ENCODE results near the gene LRRC40. TPM values are rescaled to one million over a fixed set of nuclear protein-coding genes. Genes with fewer than 3 reads are reported as not detected.
"Not testable (repeated sequence)": the region's sequence is repeated elsewhere in the genome, so short reads cannot be mapped to it uniquely, and the experiment has no call there.

The LRRC40 gene
- total RNA-seq, 2 donors from 2014 or later: 22.5 to 29.0 TPM

DNA sequence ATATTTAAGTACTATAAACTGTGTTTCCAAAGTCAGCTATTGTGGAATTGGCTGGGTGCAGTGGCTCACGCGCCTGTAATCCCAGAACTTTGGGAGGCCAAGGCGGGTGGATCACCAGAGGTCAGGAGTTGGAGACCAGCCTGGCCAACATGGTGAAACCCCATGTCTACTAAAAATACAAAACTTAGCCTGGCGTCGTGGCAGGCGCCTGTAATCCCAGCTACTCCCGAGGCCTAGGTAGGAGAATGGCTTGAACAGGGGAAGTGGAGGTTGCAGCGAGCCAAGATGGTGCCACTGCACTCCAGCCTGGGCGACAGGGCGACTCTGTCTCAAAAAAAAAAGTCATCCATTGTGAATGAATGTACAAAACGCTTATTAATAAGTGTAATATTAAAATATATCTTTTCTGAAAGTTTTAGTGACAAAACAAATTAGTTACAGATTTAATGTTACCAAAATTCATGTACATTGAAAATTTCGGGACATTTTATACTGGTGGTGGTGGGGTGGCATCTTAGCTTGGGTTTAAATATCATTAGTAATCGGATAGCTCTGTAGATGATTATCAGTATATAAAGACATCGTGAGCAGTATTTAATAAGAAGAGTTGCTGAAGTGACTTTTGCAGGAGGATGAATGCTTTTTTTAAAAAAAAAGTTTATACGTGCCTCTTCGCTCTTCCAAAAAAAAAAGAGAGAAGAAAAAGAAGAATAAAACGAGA lies 15.3 kb upstream of the LRRC40 start:
- Mint-ChIP-seq H3K36me3 (ENCODE audit: insufficient read depth in 2 of 2) (peaks cover 3 to 33% of the 10 kb centered on the region in 2 donors), H3K27me3 (ENCODE audit: low read depth) (no peaks in the 10 kb centered on the region), H3K4me1 (ENCODE audit: low read depth) (peaks cover 59% of the 10 kb centered on the region), H3K4me3 (peak overlapping the region; percentile 94 to 99), H3K27ac (peak overlapping the region; percentile 100), H3K9me3 (no peaks in the 10 kb centered on the region)
- ATAC-seq (replicated peaks in 1 of 2) (no peak), DNase-seq (no peak)

- Mint-ChIP-seq H3K4me3 (peak overlapping the region; percentile 33 to 83), H3K9me3 (no peaks in the 10 kb centered on the region), H3K36me3 (ENCODE audit: insufficient read depth in 2 of 2) (peaks cover 3 to 35% of the 10 kb centered on the region in 2 donors), H3K4me1 (ENCODE audit: low read depth) (peaks cover 59% of the 10 kb centered on the region), H3K27me3 (ENCODE audit: low read depth) (no peaks in the 10 kb centered on the region), H3K27ac (peak overlapping the region; percentile 94)
- ATAC-seq (replicated peaks in 1 of 2): no peak
- DNase-seq: no peak
Observed at GRCh38 chr1:70220015-70220414, 14.6 kb upstream of the LRRC40 start.

- Mint-ChIP-seq H3K4me1 (ENCODE audit: low read depth) (peaks cover 63% of the 10 kb centered on the region), H3K36me3 (ENCODE audit: insufficient read depth in 2 of 2) (peaks cover 2 to 11% of the 10 kb centered on the region in 2 donors), H3K27ac (peak overlapping the region; percentile 75), H3K9me3 (no peaks in the 10 kb centered on the region), H3K27me3 (ENCODE audit: low read depth) (no peaks in the 10 kb centered on the region), H3K4me3 (peak overlapping the region in 1 of 2 donors; percentile 39)
- no peak for ATAC-seq (replicated peaks in 1 of 2)
- DNase-seq: no peak
Observed at GRCh38 chr1:70211541-70211940, 6.2 kb upstream of the LRRC40 start.

DNA sequence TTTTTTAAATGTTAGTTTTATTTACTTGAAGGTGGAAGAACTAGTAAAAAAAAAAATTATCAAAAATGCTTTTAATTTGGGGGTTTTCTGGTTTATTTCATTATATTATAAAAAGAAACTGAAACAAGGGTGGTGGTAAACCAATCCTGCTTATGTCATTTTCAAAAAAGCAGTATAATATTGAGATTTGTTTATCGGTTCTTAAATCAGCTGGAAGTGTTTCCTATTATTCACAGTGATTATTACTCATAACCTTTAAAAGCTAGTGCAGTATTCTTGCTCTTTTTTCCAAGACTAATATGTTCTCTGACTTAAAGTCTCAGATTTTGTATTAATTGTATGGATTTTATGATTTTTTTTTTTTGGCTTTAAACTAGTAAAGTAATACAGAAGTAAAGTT lies 5.4 kb upstream of the LRRC40 start:
- Mint-ChIP-seq H3K36me3 (ENCODE audit: insufficient read depth in 2 of 2) (peaks cover 2 to 11% of the 10 kb centered on the region in 2 donors), H3K27ac (no peak overlapping the region), H3K4me1 (ENCODE audit: low read depth) (peaks cover 56% of the 10 kb centered on the region), H3K9me3 (no peaks in the 10 kb centered on the region), H3K27me3 (ENCODE audit: low read depth) (no peaks in the 10 kb centered on the region), H3K4me3 (no peak overlapping the region)
- DNase-seq: no peak
- ATAC-seq (replicated peaks in 1 of 2): peak in 1 of 2 donors; percentile 53

GRCh38 chr1:70208292-70208691 lies 2.9 kb upstream of the LRRC40 start:
- DNase-seq (no peak), ATAC-seq (replicated peaks in 1 of 2) (no peak)
- peak overlapping the region; percentile 40 to 58 for H3K4me3 Mint-ChIP-seq
- peaks cover 70% of the 10 kb centered on the region for H3K4me1 Mint-ChIP-seq (ENCODE audit: low read depth)
- H3K9me3 Mint-ChIP-seq: no peaks in the 10 kb centered on the region
- no peaks in the 10 kb centered on the region for H3K27me3 Mint-ChIP-seq (ENCODE audit: low read depth)
- H3K27ac Mint-ChIP-seq: peak overlapping the region; percentile 99
- H3K36me3 Mint-ChIP-seq (ENCODE audit: insufficient read depth in 2 of 2): peaks cover 5 to 11% of the 10 kb centered on the region in 2 donors

DNA sequence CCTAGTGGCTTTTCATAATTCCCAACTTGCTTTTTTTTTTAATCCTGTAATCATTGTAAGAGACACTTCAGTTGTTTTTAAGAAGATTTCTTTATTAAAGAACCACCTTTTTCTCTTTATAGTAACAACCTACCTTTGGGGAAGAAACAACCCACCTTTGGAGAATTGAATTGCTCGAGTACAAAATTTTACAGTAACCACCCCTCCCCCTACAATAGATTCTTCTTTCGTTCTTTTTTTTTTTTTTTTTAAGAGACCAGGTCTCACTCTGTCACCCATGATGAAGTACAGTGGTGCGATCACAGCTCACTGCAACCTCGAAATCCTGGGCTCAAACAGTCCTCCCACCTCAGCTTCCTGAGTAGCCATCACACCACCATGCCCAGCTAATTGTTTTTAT lies 2.1 kb upstream of the LRRC40 start:
- Mint-ChIP-seq H3K27ac (peak overlapping the region; percentile 99), H3K4me1 (ENCODE audit: low read depth) (peaks cover 69% of the 10 kb centered on the region), H3K27me3 (ENCODE audit: low read depth) (no peaks in the 10 kb centered on the region), H3K4me3 (peak overlapping the region; percentile 96 to 99), H3K36me3 (ENCODE audit: insufficient read depth in 2 of 2) (peaks cover 5 to 11% of the 10 kb centered on the region in 2 donors), H3K9me3 (no peaks in the 10 kb centered on the region)
- ATAC-seq (replicated peaks in 1 of 2) (no peak), DNase-seq (no peak)

DNA sequence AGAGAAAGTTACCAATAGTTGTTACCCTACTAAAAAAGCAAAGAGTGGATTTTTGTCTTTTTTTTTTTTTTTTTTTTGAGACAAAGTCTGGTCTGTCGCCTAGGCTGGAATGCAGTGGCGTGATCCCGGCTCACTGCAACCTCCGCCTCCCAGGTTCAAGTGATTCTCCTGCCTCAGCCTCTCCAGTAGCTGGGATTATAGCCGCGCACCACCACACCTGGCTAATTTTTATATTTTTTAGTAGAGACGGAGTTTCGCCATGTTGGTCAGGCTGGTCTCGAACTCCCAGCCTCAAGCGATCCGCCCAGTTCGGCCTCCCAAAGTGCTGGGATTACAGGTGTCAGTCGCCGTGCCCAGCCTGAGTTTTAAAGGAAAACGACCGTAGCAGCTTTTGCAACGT lies 1.5 kb upstream of the LRRC40 start:
- H3K27ac Mint-ChIP-seq: peak overlapping the region; percentile 99
- H3K4me1 Mint-ChIP-seq (ENCODE audit: low read depth): peaks cover 73% of the 10 kb centered on the region
- not testable (repeated sequence) for H3K27me3 Mint-ChIP-seq (ENCODE audit: low read depth); DNase-seq; H3K9me3 Mint-ChIP-seq; ATAC-seq (replicated peaks in 1 of 2)
- H3K4me3 Mint-ChIP-seq: peak overlapping the region; percentile 96 to 99
- peaks cover 5 to 11% of the 10 kb centered on the region in 2 donors for H3K36me3 Mint-ChIP-seq (ENCODE audit: insufficient read depth in 2 of 2)

- ATAC-seq (replicated peaks in 1 of 2): no peak
- Mint-ChIP-seq H3K36me3 (ENCODE audit: insufficient read depth in 2 of 2) (peaks cover 5 to 13% of the 10 kb centered on the region in 2 donors), H3K27ac (peak overlapping the region; percentile 99), H3K27me3 (ENCODE audit: low read depth) (no peaks in the 10 kb centered on the region), H3K9me3 (no peaks in the 10 kb centered on the region), H3K4me3 (peak overlapping the region; percentile 96 to 99), H3K4me1 (ENCODE audit: low read depth) (peaks cover 64% of the 10 kb centered on the region)
- no peak for DNase-seq
Observed at GRCh38 chr1:70205071-70205433, 327 bp downstream of the LRRC40 start.

DNA sequence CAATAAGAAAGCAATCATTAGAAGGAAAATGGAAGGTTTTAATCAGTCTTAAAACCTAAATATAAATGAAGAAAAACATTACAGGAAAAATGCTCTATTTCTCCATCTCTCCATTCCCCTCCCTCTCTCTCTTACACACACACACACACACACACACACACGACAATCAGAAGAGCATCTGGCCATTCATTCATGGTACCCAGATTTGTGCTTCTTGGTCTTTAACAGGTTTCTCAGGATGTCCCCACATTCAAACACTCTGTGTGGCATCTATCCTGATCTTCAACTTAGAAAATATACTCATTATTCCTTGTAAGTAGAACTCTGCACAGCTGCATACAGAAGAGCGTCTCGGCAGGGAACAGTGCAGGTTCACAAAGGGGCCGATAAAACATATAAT lies 779 bp downstream of the LRRC40 start:
- H3K4me1 Mint-ChIP-seq (ENCODE audit: low read depth): peaks cover 60% of the 10 kb centered on the region
- H3K9me3 Mint-ChIP-seq: no peaks in the 10 kb centered on the region
- no peaks in the 10 kb centered on the region for H3K27me3 Mint-ChIP-seq (ENCODE audit: low read depth)
- no peak for ATAC-seq (replicated peaks in 1 of 2)
- peak overlapping the region; percentile 96 to 99 for H3K4me3 Mint-ChIP-seq
- DNase-seq: no peak
- H3K27ac Mint-ChIP-seq: peak overlapping the region; percentile 99
- peaks cover 5 to 13% of the 10 kb centered on the region in 2 donors for H3K36me3 Mint-ChIP-seq (ENCODE audit: insufficient read depth in 2 of 2)

- Mint-ChIP-seq H3K9me3 (no peaks in the 10 kb centered on the region), H3K27me3 (ENCODE audit: low read depth) (no peaks in the 10 kb centered on the region), H3K4me3 (peak overlapping the region; percentile 96 to 99), H3K27ac (peak overlapping the region; percentile 99), H3K36me3 (ENCODE audit: insufficient read depth in 2 of 2) (peaks cover 5 to 13% of the 10 kb centered on the region in 2 donors), H3K4me1 (ENCODE audit: low read depth) (peaks cover 55% of the 10 kb centered on the region)
- DNase-seq: no peak
- no peak for ATAC-seq (replicated peaks in 1 of 2)
Observed at GRCh38 chr1:70204139-70204538, 1.2 kb downstream of the LRRC40 start.

DNA sequence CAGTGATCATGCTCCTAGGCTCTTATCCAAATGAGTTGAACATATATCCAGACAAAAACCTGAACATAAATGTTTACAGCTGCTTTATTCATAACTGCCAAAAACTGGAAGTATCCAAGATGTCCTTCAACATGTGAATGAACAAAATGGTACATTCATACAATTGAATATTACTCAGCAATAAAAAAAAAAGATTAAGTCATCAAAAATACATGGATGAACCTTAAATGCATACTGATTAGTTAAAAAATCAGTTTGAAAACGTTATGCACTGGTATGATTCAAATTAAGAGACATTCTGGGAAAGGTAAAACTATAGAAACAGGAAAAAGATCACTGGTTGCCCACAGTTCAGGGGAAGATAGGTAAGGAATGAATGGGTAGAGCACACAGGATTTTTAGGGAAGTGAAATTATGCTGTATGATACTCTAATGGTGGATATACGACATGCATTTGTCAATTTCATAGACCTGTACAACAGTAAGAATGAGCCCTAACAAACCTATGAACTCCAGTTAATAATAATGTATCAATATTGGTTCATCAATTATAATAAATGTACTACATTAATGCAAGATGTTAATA lies 3.1 kb downstream of the LRRC40 start:
- ATAC-seq (replicated peaks in 1 of 2) (no peak), DNase-seq (no peak)
- Mint-ChIP-seq H3K4me3 (peak overlapping the region in 1 of 2 donors; percentile 14), H3K36me3 (ENCODE audit: insufficient read depth in 2 of 2) (peaks cover 3 to 4% of the 10 kb centered on the region in 2 donors), H3K27me3 (ENCODE audit: low read depth) (no peaks in the 10 kb centered on the region), H3K9me3 (no peaks in the 10 kb centered on the region), H3K4me1 (ENCODE audit: low read depth) (peaks cover 40% of the 10 kb centered on the region), H3K27ac (no peak overlapping the region)

DNA sequence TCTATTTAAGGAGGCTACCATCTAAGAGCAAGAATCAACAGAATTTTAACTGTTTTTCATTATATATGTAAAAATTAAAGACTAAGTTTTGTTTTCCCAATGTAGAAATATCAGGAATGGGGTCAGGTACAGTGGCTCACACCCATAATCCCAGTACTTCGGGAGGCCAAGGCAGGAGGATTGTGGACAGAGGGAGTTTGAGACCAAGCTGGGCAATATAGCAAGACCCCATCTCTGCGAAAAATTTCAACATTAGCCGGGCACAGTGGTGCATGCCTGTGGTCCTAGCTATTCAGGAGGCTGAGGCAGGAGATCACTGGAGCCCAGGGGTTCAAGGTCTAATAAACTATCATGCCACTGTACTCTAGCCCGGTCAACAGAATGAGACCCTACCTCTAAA lies 5.3 kb downstream of the LRRC40 start:
- H3K4me3 Mint-ChIP-seq: no peak overlapping the region
- H3K27ac Mint-ChIP-seq: no peak overlapping the region
- no peak for ATAC-seq (replicated peaks in 1 of 2)
- no peak for DNase-seq
- H3K27me3 Mint-ChIP-seq (ENCODE audit: low read depth): no peaks in the 10 kb centered on the region
- H3K9me3 Mint-ChIP-seq: no peaks in the 10 kb centered on the region
- H3K4me1 Mint-ChIP-seq (ENCODE audit: low read depth): peaks cover 34% of the 10 kb centered on the region
- peaks cover 0 to 2% of the 10 kb centered on the region in 2 donors for H3K36me3 Mint-ChIP-seq (ENCODE audit: insufficient read depth in 2 of 2)

DNA sequence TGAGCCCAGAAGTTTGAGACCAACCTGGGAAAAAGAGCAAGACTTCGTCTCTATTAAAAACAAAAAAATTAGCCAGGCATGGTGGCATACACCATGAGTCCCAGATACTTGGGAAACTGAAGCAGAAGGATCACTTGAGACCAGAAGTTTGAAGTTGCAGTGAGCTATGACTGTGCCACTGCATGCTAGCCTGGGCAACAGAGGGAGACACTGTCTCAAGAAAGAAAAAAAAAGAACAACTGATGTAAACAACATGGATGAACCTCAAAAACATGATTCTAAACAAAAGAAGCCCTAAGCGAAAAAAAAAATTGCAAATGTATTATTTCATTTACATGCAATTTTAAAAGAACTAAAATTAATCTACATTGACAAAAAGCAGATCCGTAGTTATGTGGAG lies 9.0 kb downstream of the LRRC40 start:
- Mint-ChIP-seq H3K27ac (no peak overlapping the region), H3K4me3 (no peak overlapping the region), H3K9me3 (no peaks in the 10 kb centered on the region), H3K4me1 (ENCODE audit: low read depth) (peaks cover 12% of the 10 kb centered on the region), H3K36me3 (ENCODE audit: insufficient read depth in 2 of 2) (peaks cover 0 to 4% of the 10 kb centered on the region in 2 donors), H3K27me3 (ENCODE audit: low read depth) (no peaks in the 10 kb centered on the region)
- DNase-seq: no peak
- no peak for ATAC-seq (replicated peaks in 1 of 2)
